Natural killer cell (primary cell): ENCODE measurements around the gene MACF1. TPM values are rescaled to one million over a fixed set of nuclear protein-coding genes. Genes with fewer than 3 reads are reported as not detected.

ENCODE experiments used
- ATAC-seq, 3 donors: fragments of 150-1000 bp in 2 of 3; fragments of 200-7000 bp in 1 of 3; cut with Tn5 transposase; 1 replicate in 1 of 3; 2 replicates in 2 of 3; pipeline ENCODE4 v1.10.0; 2021; ENCODE audit warnings: mild to moderate bottlenecking in 2 of 3, moderate library complexity in 2 of 3
- DNase-seq, 2 donors: peaks; one replicate each; pipeline versions ENCODE4 v3.0.0 to v3.0.0-alpha.2; 2013 to 2021; ENCODE audit warnings: mixed read lengths in 1 of 2
- H3K27ac ChIP-seq: one replicate; pipeline ENCODE4 v1.5.1; 2013; ENCODE audit warnings: mild to moderate bottlenecking, low read length
- H3K27me3 ChIP-seq: one replicate; pipeline ENCODE4 v1.6.1; 2013; ENCODE audit warnings: low read length; ENCODE audit not compliant: control insufficient read depth, insufficient read depth
- H3K36me3 ChIP-seq: one replicate; pipeline ENCODE4 v1.6.1; 2013; ENCODE audit warnings: low read length; ENCODE audit not compliant: control insufficient read depth, insufficient read depth
- H3K4me1 ChIP-seq: one replicate; pipeline ENCODE4 v1.6.1; 2013; ENCODE audit warnings: low read length; ENCODE audit not compliant: control insufficient read depth, insufficient read depth
- H3K4me3 ChIP-seq: one replicate; pipeline ENCODE4 v1.5.1; 2013; ENCODE audit warnings: low read length
- H3K9me3 ChIP-seq: one replicate; pipeline ENCODE4 v1.6.1; 2013; ENCODE audit warnings: low read length; ENCODE audit not compliant: control insufficient read depth, insufficient read depth
- H3K27ac Mint-ChIP-seq, 2 donors: one replicate each; pipeline ENCODE4 v1.8.0; 2022; ENCODE audit warnings: mild to moderate bottlenecking in 2 of 2, mixed read lengths in 2 of 2, moderate library complexity in 1 of 2
- H3K27me3 Mint-ChIP-seq, 2 donors: one replicate each; pipeline ENCODE4 v1.8.0; 2022; ENCODE audit warnings: low read depth in 2 of 2, mixed read lengths in 2 of 2
- H3K36me3 Mint-ChIP-seq: one replicate; pipeline ENCODE4 v1.8.0; 2022; ENCODE audit warnings: mixed read lengths
- H3K4me1 Mint-ChIP-seq, 2 donors: one replicate each; pipeline ENCODE4 v1.8.0; 2022; ENCODE audit warnings: mixed read lengths in 2 of 2
- H3K4me3 Mint-ChIP-seq: one replicate; pipeline ENCODE4 v1.8.0; 2022; ENCODE audit warnings: mild to moderate bottlenecking, moderate library complexity, mixed read lengths
- H3K9me3 Mint-ChIP-seq, 2 donors: one replicate each; pipeline ENCODE4 v1.8.0; 2022; ENCODE audit warnings: mixed read lengths in 2 of 2
- WGBS: methylation state at CpG from one replicate; pipeline ENCODE4 v1.1.7; 2013; ENCODE audit warnings: missing lambda C conversion rate; ENCODE audit not compliant: insufficient coverage; 5-methylcytosine and 5-hydroxymethylcytosine counted together
- intact Hi-C: fragments of 100-400 bp; cut with micrococcal nuclease; formaldehyde crosslinking; loops from one replicate; pipeline ENCODE4 v1.14.2; 2022
- total RNA-seq, 4 donors: library from RNA; stranded (reverse); fragments of 120-200 nt in 1 of 4; gene quantifications; one replicate each; pipeline versions ENCODE4 v1.2.3 to v1.2.4, GENCODE V29; 2013 to 2022
- TF ChIP-seq, protein P1 (sequence below): fragments of 200-600 bp; IDR thresholded peaks from one replicate; pipeline ENCODE4 v1.8.0; 2022; ENCODE audit warnings: antibody characterized with exemption

MACF1 gene
- total RNA-seq, 3 donors from 2014 or later (not counting 1 experiment from before 2014, with no cell fraction given), result 752 to 811 (median 752) TPM

GRCh38 chr1:39168301-39169080, 36.0 kb upstream of the MACF1 start:
- TF ChIP-seq, protein P1, sequence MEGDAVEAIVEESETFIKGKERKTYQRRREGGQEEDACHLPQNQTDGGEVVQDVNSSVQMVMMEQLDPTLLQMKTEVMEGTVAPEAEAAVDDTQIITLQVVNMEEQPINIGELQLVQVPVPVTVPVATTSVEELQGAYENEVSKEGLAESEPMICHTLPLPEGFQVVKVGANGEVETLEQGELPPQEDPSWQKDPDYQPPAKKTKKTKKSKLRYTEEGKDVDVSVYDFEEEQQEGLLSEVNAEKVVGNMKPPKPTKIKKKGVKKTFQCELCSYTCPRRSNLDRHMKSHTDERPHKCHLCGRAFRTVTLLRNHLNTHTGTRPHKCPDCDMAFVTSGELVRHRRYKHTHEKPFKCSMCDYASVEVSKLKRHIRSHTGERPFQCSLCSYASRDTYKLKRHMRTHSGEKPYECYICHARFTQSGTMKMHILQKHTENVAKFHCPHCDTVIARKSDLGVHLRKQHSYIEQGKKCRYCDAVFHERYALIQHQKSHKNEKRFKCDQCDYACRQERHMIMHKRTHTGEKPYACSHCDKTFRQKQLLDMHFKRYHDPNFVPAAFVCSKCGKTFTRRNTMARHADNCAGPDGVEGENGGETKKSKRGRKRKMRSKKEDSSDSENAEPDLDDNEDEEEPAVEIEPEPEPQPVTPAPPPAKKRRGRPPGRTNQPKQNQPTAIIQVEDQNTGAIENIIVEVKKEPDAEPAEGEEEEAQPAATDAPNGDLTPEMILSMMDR, result no peak
- H3K36me3 ChIP-seq, result no peaks in the 10 kb centered on the region
- H3K27ac ChIP-seq, result no peak overlapping the region
- H3K4me1 Mint-ChIP-seq, result no peaks in the 10 kb centered on the region
- WGBS, result 92% methylated on average over 9 of the region's 9 CpGs
- DNase-seq, result no peak
- H3K9me3 Mint-ChIP-seq, result no peaks in the 10 kb centered on the region
- no peaks in the 10 kb centered on the region for H3K36me3 Mint-ChIP-seq
- intact Hi-C loops, result no loop called here
- H3K4me3 Mint-ChIP-seq, result no peak overlapping the region
- H3K4me3 ChIP-seq, result no peak overlapping the region
- H3K4me1 ChIP-seq, result no peaks in the 10 kb centered on the region
- H3K27me3 Mint-ChIP-seq, result no peaks in the 10 kb centered on the region
- H3K9me3 ChIP-seq, result no peaks in the 10 kb centered on the region
- no peak for ATAC-seq
- no peak overlapping the region for H3K27ac Mint-ChIP-seq
- no peaks in the 10 kb centered on the region for H3K27me3 ChIP-seq

DNA sequence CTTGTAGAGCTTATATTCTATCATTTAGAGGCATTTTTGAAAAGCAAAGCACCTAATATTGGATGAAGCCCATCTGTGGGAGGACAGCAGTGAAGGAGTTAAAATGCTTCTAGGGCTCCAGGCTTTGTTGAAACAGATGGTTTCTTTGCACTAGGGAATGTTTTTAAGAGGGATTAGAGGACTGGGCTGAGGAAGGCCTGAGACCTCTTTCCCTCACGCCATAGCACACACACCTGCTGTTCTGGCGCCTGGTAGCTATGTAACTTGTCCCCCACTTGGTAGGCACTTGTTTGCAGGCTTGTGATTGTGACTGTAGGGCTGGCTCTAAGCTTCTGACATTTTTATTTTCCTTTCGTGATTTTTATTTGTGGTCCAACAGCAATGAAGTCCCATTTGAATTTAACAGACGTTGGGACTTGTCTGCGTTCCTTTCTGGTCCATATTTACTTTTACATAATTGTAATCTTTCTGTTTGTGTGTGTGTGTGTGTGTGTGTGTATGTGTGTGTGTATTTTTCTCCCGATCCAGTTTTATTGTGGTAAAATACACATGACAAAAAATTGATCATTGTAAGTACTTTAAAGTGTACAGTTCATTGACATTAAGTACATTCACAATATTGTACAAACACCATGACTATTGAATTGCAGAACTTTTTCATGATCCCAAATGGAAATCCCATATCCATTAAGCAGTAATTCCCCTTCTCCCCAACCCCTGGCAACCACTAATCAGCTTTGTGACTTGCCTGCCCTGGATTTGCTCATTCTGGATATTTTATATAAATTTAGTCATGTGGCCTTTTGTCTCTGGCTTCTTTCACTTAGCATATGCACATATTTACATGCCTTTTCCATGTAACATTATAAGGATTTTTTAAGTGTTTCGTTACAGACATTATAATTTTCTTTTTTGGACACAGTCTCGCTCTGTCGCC, 33.5 kb upstream of the MACF1 start:
- DNase-seq, result no peak
- intact Hi-C loops, result no loop called here

GRCh38 chr1:39173119-39173994, 31.1 kb upstream of the MACF1 start:
- intact Hi-C loops, result no loop called here
- no peak overlapping the region for H3K27ac ChIP-seq
- H3K4me3 ChIP-seq, result no peak overlapping the region
- no peaks in the 10 kb centered on the region for H3K4me1 Mint-ChIP-seq
- H3K27me3 Mint-ChIP-seq, result no peaks in the 10 kb centered on the region
- H3K36me3 ChIP-seq, result no peaks in the 10 kb centered on the region
- no peaks in the 10 kb centered on the region for H3K36me3 Mint-ChIP-seq
- H3K27me3 ChIP-seq, result no peaks in the 10 kb centered on the region
- H3K9me3 ChIP-seq, result no peaks in the 10 kb centered on the region
- H3K27ac Mint-ChIP-seq, result no peak overlapping the region
- 95% methylated on average over 7 of the region's 9 CpGs for WGBS
- H3K4me3 Mint-ChIP-seq, result no peak overlapping the region
- ATAC-seq, result no peak
- no peak for DNase-seq
- TF ChIP-seq, protein P1, result no peak
- H3K4me1 ChIP-seq, result no peaks in the 10 kb centered on the region
- H3K9me3 Mint-ChIP-seq, result no peaks in the 10 kb centered on the region

More for the DNA sequence above, 33.5 kb upstream of the MACF1 start:
- no peaks in the 10 kb centered on the region for H3K9me3 ChIP-seq
- Mint-ChIP-seq H3K9me3 (no peaks in the 10 kb centered on the region), H3K27ac (no peak overlapping the region), H3K4me3 (no peak overlapping the region), H3K36me3 (no peaks in the 10 kb centered on the region), H3K4me1 (no peaks in the 10 kb centered on the region), H3K27me3 (no peaks in the 10 kb centered on the region)
- 94% methylated on average over 6 of the region's 9 CpGs for WGBS
- no peaks in the 10 kb centered on the region for H3K4me1 ChIP-seq
- no peaks in the 10 kb centered on the region for H3K36me3 ChIP-seq
- H3K4me3 ChIP-seq, result no peak overlapping the region
- TF ChIP-seq, protein P1, result no peak
- no peak overlapping the region for H3K27ac ChIP-seq
- no peak for ATAC-seq
- H3K27me3 ChIP-seq, result no peaks in the 10 kb centered on the region
